ENCODE results near the gene CORO6.

CORO6 gene

GRCh38 chr17:29613352-29613837, 9.3 kb downstream of the CORO6 start:
- peak; percentile 78 for DNase-seq (ENCODE audit: low read depth, low spot score)

- DNase-seq (ENCODE audit: low read depth, low spot score): no peak
Measured at GRCh38 chr17:29612404-29613280, 10.1 kb downstream of the CORO6 start.

GRCh38 chr17:29612094-29612403, 10.7 kb downstream of the CORO6 start:
- no peak for DNase-seq (ENCODE audit: low read depth, low spot score)

- DNase-seq (ENCODE audit: low read depth, low spot score): no peak
Measured at GRCh38 chr17:29611351-29612093, 11.2 kb downstream of the CORO6 start.

- no peak for DNase-seq (ENCODE audit: low read depth, low spot score)
Measured at GRCh38 chr17:29610395-29610794, 12.3 kb downstream of the CORO6 start.

GRCh38 chr17:29608986-29609385, 13.7 kb downstream of the CORO6 start:
- DNase-seq (ENCODE audit: low read depth, low spot score): no peak

- no peak for DNase-seq (ENCODE audit: low read depth, low spot score)
Measured at GRCh38 chr17:29607557-29608195, 15.0 kb downstream of the CORO6 start.

GRCh38 chr17:29603109-29603674, 19.5 kb downstream of the CORO6 start:
- no peak for DNase-seq (ENCODE audit: low read depth, low spot score)

- DNase-seq (ENCODE audit: low read depth, low spot score): no peak
Measured at GRCh38 chr17:29597361-29598172, 25.1 kb downstream of the CORO6 start.

GRCh38 chr17:29596811-29597210, 25.9 kb downstream of the CORO6 start:
- DNase-seq (ENCODE audit: low read depth, low spot score): no peak

GRCh38 chr17:29595943-29596774, 26.6 kb downstream of the CORO6 start:
- DNase-seq (ENCODE audit: low read depth, low spot score): no peak

GRCh38 chr17:29595107-29595942, 27.4 kb downstream of the CORO6 start:
- DNase-seq (ENCODE audit: low read depth, low spot score): no peak

GRCh38 chr17:29594519-29595090, 28.1 kb downstream of the CORO6 start:
- DNase-seq (ENCODE audit: low read depth, low spot score): no peak

GRCh38 chr17:29593591-29594518, 28.9 kb downstream of the CORO6 start:
- no peak for DNase-seq (ENCODE audit: low read depth, low spot score)

GRCh38 chr17:29592850-29593551, 29.7 kb downstream of the CORO6 start, which contains the start of gene ANKRD13B:
TSS of gene ANKRD13B (plus strand) at chr17:29593132. CDS start at chr17:29593622, 490 bp downstream.
- DNase-seq (ENCODE audit: low read depth, low spot score): no peak

- peak; percentile 54 for DNase-seq (ENCODE audit: low read depth, low spot score)
Measured at GRCh38 chr17:29591737-29592608, 30.7 kb downstream of the CORO6 start.

Data from activated CD4-positive, CD25-positive, alpha-beta regulatory T cell treated with anti-CD3 and anti-CD28 coated beads, Interleukin-2, amount 50 U/mL, for 16 hours (primary cell).